GM18505 (cell line): Measurements from ENCODE around the gene SLC24A2.
"Not testable (repeated sequence)": the region's sequence is repeated elsewhere in the genome, so short reads cannot be mapped to it uniquely, and the experiment has no call there.

ENCODE experiments used
- ATAC-seq: cut with Tn5 transposase; IDR thresholded peaks from one replicate; pipeline ENCODE4 v1.9.1; 2021; ENCODE audit not compliant: unreplicated experiment
- POLR2A ChIP-seq: IDR thresholded peaks from 4 replicates; pipeline ENCODE4 v1.6.1; 2011; ENCODE audit warnings: borderline replicate concordance; ENCODE audit not compliant: insufficient read depth, insufficient read length; ENCODE audit errors: extremely low read depth

Gene SLC24A2

GRCh38 chr9:19788614-19789271 lies at the start of gene SLC24A2:
TSS of gene SLC24A2 (minus strand) at chr9:19789037.
- TF ChIP-seq POLR2A = no peak
- no peak for ATAC-seq

- not testable (repeated sequence) for ATAC-seq
These were observed 44.5 kb upstream of the SLC24A2 start for GRCh38 chr9:19833331-19833730.

- no peak for ATAC-seq
- no peak for TF ChIP-seq POLR2A
These were observed 42.0 kb upstream of the SLC24A2 start for GRCh38 chr9:19830796-19831195.

- no peak for TF ChIP-seq POLR2A
- no peak for ATAC-seq
These were observed 39.8 kb upstream of the SLC24A2 start for GRCh38 chr9:19828576-19829109.

- ATAC-seq = no peak
- TF ChIP-seq POLR2A = no peak
These were observed 27.9 kb upstream of the SLC24A2 start for GRCh38 chr9:19816769-19817168.

GRCh38 chr9:19812194-19812593 lies 23.4 kb upstream of the SLC24A2 start:
- TF ChIP-seq POLR2A = no peak
- no peak for ATAC-seq

GRCh38 chr9:19809422-19810269 lies 20.8 kb upstream of the SLC24A2 start:
- no peak for ATAC-seq
- no peak for TF ChIP-seq POLR2A

GRCh38 chr9:19807182-19807892 lies 18.5 kb upstream of the SLC24A2 start:
- no peak for ATAC-seq
- no peak for TF ChIP-seq POLR2A

- no peak for TF ChIP-seq POLR2A
- ATAC-seq = no peak
These were observed 15.6 kb upstream of the SLC24A2 start for GRCh38 chr9:19804431-19804830.

GRCh38 chr9:19800884-19801283 lies 12.0 kb upstream of the SLC24A2 start:
- no peak for ATAC-seq
- TF ChIP-seq POLR2A = no peak

GRCh38 chr9:19799784-19800183 lies 10.9 kb upstream of the SLC24A2 start:
- ATAC-seq = no peak

GRCh38 chr9:19788152-19788551 lies 685 bp downstream of the SLC24A2 start:
- ATAC-seq = no peak
- no peak for TF ChIP-seq POLR2A

More at GRCh38 chr9:19799784-19800183, 10.9 kb upstream of the SLC24A2 start:
- TF ChIP-seq POLR2A = no peak

- no peak for ATAC-seq
- no peak for TF ChIP-seq POLR2A
These were observed 1.2 kb downstream of the SLC24A2 start for GRCh38 chr9:19787672-19788071.
